ENCODE measurements around the gene ADPRHL1.

ADPRHL1 gene

DNA sequence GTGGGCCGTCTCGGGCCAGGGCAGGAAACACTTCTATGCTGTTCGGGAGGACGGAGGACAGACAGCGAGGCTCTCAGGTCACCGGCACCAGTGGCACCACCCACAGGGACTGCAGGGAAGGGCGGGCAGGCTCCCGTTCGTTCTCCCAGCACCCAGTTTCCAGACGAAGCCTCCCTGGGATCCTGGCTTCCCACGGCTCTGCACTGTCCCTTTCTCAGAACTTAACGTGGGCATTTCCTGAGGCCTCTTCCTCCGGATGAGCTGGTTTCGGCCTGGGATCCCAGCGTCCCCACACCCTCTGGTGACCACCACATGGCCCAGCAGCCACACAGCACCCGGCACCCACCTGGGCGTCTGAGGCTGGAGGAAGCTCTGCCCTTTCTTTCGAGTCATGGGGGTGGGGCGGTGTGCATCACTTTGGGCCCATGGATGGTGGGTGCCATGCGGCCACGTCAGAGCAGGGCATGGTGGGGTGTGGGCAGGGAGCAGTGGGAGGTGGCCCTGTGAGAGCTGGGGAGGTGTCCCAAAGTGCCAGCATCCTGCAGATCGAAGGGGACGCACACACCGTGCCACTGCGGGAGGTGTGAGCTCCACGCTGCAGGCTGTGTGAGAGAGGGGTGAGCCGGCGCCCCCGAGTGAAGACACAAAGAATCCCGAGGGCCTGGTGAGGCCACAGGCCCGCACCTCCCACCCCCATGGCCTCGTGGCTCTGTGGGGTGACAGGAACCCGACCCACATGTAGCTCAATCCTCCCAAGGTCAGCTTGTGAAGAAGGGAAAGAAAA is 50.6 kb downstream of the ADPRHL1 start:
- TF ChIP-seq, protein P1, sequence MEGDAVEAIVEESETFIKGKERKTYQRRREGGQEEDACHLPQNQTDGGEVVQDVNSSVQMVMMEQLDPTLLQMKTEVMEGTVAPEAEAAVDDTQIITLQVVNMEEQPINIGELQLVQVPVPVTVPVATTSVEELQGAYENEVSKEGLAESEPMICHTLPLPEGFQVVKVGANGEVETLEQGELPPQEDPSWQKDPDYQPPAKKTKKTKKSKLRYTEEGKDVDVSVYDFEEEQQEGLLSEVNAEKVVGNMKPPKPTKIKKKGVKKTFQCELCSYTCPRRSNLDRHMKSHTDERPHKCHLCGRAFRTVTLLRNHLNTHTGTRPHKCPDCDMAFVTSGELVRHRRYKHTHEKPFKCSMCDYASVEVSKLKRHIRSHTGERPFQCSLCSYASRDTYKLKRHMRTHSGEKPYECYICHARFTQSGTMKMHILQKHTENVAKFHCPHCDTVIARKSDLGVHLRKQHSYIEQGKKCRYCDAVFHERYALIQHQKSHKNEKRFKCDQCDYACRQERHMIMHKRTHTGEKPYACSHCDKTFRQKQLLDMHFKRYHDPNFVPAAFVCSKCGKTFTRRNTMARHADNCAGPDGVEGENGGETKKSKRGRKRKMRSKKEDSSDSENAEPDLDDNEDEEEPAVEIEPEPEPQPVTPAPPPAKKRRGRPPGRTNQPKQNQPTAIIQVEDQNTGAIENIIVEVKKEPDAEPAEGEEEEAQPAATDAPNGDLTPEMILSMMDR (IDR thresholded peaks at IDR 0.05) = no peak
- Histone ChIP-seq H3K4me3 (ENCODE audit: low read depth in 1 of 2, low read length in 1 of 2) (no peak overlapping the region), H3K4me1 (ENCODE audit: control insufficient read depth in 1 of 2, insufficient read depth in 1 of 2, low read depth in 1 of 2, low read length in 1 of 2) (no peaks in the 10 kb centered on the region), H3K27ac (no peak overlapping the region), H3K9me3 (no peaks in the 10 kb centered on the region), H3K36me3 (no peaks in the 10 kb centered on the region), H3K27me3 (peaks cover 3% of the 10 kb centered on the region)

DNA sequence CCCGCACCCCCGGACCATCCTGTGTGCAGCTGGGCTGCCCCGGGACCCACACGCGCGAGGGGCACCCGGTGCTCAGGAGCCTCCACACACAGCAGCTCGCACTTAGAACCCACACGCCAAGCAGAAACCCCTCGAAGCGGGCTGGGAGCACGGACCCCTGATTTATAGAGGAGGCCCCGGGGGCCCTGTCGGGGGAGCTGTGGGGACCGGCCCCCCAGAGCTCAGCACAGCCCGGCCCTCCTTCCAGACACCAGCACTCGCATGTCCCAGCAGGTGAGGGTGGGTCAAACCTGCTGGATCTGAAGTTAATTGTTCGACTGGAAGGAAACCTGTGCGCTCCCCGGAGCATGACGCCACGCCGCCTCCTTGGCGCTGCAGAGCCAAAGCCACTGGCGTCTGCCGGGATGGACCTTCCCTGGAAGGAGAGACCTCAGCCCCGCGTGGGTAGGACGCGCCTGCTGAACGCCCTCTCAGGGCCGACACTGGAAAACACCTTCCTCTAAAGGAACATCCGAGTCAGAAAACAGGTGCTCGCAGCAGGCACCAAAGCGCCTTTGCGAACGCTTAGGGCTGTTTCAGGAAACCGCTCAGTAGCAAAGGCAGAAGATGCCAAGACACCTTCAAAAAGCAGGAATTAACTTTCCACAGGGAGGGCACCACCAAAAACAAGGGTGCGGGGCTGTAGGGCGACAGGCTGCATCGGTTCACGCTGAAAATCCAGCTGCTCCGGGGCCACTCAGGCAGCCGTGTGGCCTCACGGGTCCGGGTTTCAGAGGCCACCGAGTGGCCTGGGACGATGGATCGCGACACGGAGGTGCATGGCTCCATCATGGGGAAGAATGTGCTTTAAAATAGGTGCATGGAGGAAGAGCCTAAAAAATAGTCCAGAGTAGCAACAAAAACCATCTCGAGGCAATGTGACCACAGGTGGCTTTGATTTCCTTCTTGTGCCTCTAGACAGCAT is 51.6 kb downstream of the ADPRHL1 start:
- Histone ChIP-seq H3K4me1 (ENCODE audit: control insufficient read depth in 1 of 2, insufficient read depth in 1 of 2, low read depth in 1 of 2, low read length in 1 of 2) (no peaks in the 10 kb centered on the region), H3K27ac (no peak overlapping the region), H3K36me3 (no peaks in the 10 kb centered on the region), H3K4me3 (ENCODE audit: low read depth in 1 of 2, low read length in 1 of 2) (no peak overlapping the region), H3K27me3 (no peaks in the 10 kb centered on the region), H3K9me3 (no peaks in the 10 kb centered on the region)
- TF ChIP-seq, protein P1 (IDR thresholded peaks at IDR 0.05) = no peak

DNA sequence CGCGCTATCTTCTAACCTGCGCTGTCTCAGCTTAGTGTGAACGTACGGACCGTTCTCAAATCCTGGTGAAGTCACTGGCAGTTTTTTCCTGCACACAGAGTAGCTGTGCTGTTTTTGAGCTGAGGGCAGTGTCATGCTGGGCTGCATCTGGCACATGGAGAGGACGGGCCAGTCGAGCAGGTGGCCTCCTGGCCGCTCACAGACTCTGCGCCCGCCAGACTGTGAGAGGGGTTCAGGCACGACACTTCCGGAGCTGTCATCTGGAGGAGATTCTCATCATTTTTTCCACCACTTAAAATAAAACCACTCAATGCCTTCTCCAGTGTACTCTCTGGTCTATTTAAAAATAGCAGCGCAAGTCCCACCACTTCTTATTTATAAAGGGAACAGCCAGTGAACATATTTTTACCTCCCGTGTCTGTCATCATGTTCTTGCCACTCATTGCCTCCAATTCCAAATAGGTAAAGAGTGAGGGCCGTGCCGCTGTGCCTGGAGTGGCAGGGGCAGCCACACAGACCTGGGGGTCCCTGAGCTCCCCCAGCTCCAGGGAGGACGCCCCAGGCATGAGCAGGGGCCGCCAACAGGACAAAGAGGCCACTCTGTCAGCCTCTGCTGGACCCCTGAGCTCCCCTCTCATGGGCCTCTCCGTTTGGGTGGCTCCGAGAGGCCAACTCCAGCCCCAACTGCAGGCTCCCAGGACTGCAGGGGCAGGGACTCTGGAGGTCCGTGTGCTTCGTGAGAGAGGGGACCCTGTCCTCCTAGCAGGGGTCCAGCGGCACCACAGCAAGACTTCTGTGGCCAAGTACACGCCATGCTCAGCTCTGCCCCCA is 52.5 kb downstream of the ADPRHL1 start:
- no peak overlapping the region for H3K4me3 ChIP-seq (ENCODE audit: low read depth in 1 of 2, low read length in 1 of 2)
- peaks cover 5% of the 10 kb centered on the region for H3K27me3 ChIP-seq
- TF ChIP-seq, protein P1 (IDR thresholded peaks at IDR 0.05) = no peak
- H3K4me1 ChIP-seq (ENCODE audit: control insufficient read depth in 1 of 2, insufficient read depth in 1 of 2, low read depth in 1 of 2, low read length in 1 of 2) = no peaks in the 10 kb centered on the region
- no peak overlapping the region for H3K27ac ChIP-seq
- H3K9me3 ChIP-seq = no peaks in the 10 kb centered on the region
- H3K36me3 ChIP-seq = no peaks in the 10 kb centered on the region

DNA sequence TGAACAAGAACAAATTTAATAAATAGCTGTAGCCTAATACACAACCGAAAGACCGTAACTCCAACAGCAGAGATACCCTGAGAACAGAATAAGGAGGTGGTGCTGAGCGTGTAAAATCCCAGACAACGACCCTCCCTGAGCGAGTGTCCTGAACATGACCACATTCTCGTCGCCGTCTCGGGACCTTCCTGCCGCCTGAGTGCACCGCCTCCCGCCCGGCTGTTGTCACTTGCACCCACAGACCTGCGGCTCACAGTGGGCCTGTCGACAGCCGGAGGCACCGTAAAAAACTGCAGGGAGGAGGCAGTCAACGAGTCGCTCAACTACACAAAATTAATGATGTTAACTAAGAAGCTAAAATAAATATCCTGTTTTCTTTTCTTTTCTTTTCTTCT is 53.5 kb downstream of the ADPRHL1 start:
- Histone ChIP-seq H3K9me3 (no peaks in the 10 kb centered on the region), H3K27me3 (peaks cover 11% of the 10 kb centered on the region), H3K36me3 (no peaks in the 10 kb centered on the region), H3K27ac (no peak overlapping the region), H3K4me3 (ENCODE audit: low read depth in 1 of 2, low read length in 1 of 2) (no peak overlapping the region), H3K4me1 (ENCODE audit: control insufficient read depth in 1 of 2, insufficient read depth in 1 of 2, low read depth in 1 of 2, low read length in 1 of 2) (no peaks in the 10 kb centered on the region)
- TF ChIP-seq, protein P1 (IDR thresholded peaks at IDR 0.05) = no peak

All from neutrophil (primary cell).